Putamen (tissue), 1 donor: ENCODE data around the gene ALPI.
"Not testable (repeated sequence)": the region's sequence is repeated elsewhere in the genome, so short reads cannot be mapped to it uniquely, and the experiment has no call there.

Experiments
- DNase-seq: peaks from one replicate; pipeline ENCODE4 v3.0.0-alpha.2; 2016; ENCODE audit warnings: low spot score

The ALPI gene

GRCh38 chr2:232455426-232456255 lies at the start of gene ALPI:
Gene ALPI (plus strand): TSS chr2:232456153. CDS start chr2:232456200, 47 bp downstream.
- no peak for DNase-seq

GRCh38 chr2:232406556-232407310 lies 49.2 kb upstream of the ALPI start, which contains the start of gene ALPG:
Gene ALPG (plus strand): TSS chr2:232406844. CDS start chr2:232406895, 51 bp downstream.
- DNase-seq, result no peak

GRCh38 chr2:232407428-232408150 lies 48.4 kb upstream of the ALPI start:
- not testable (repeated sequence) for DNase-seq

- DNase-seq, result not testable (repeated sequence)
Observed at GRCh38 chr2:232408269-232408668, 47.7 kb upstream of the ALPI start.

- DNase-seq, result not testable (repeated sequence)
Observed at GRCh38 chr2:232409617-232410016, 46.3 kb upstream of the ALPI start.

- no peak for DNase-seq
Observed at GRCh38 chr2:232410238-232410900, 45.6 kb upstream of the ALPI start.

- DNase-seq, result no peak
Observed at GRCh38 chr2:232411901-232412629, 43.9 kb upstream of the ALPI start.

- no peak for DNase-seq
Observed at GRCh38 chr2:232412986-232413385, 43.0 kb upstream of the ALPI start.

GRCh38 chr2:232415138-232415690 lies 40.7 kb upstream of the ALPI start:
- DNase-seq, result no peak

- no peak for DNase-seq
Observed at GRCh38 chr2:232415736-232416520, 40.0 kb upstream of the ALPI start.

- no peak for DNase-seq
Observed at GRCh38 chr2:232416521-232417470, 39.2 kb upstream of the ALPI start.

GRCh38 chr2:232417489-232417888 lies 38.5 kb upstream of the ALPI start:
- DNase-seq, result no peak

- DNase-seq, result no peak
Observed at GRCh38 chr2:232418056-232418455, 37.9 kb upstream of the ALPI start.

GRCh38 chr2:232418466-232419244 lies 37.3 kb upstream of the ALPI start:
- no peak for DNase-seq

GRCh38 chr2:232419245-232420072 lies 36.5 kb upstream of the ALPI start:
- DNase-seq, result no peak

GRCh38 chr2:232420073-232420454 lies 35.9 kb upstream of the ALPI start:
- no peak for DNase-seq
